K562 (cell line): ENCODE results near the gene CCDC78. TPM values are rescaled to one million over a fixed set of nuclear protein-coding genes. Genes with fewer than 3 reads are reported as not detected.

Experiments
- JUND ChIP-seq, 2 experiments: IDR thresholded peaks; 2 replicates in 1 of 2; 3 replicates in 1 of 2; pipeline ENCODE4 v1.6.1; 2011; ENCODE audit warnings: borderline replicate concordance in 2 of 2, low read depth in 2 of 2, low read length in 2 of 2, improper control_type of control experiment in 1 of 2, missing biosample characterization in 1 of 2, missing genetic modification characterization in 1 of 2, missing genetic modification reagents in 1 of 2
- KLF13 ChIP-seq: fragments of 450-650 bp; IDR thresholded peaks from 2 replicates; pipeline ENCODE4 v1.6.1; 2016; ENCODE audit warnings: missing genetic modification characterization, low read depth, mild to moderate bottlenecking, missing compliant biosample characterization, moderate library complexity, borderline replicate concordance
- NFE2L1 ChIP-seq: fragments of 450-650 bp; IDR thresholded peaks from 2 replicates; pipeline ENCODE4 v1.6.1; 2016; ENCODE audit warnings: missing genetic modification characterization, low read depth, mild to moderate bottlenecking, missing compliant biosample characterization, moderate library complexity, borderline replicate concordance
- NFXL1 ChIP-seq: fragments of 450-650 bp; formaldehyde crosslinking; IDR thresholded peaks from 2 replicates; pipeline ENCODE4 v1.4.0; 2021; ENCODE audit warnings: mild to moderate bottlenecking
- NR2C1 ChIP-seq, 2 experiments: fragments of 450-650 bp; IDR thresholded peaks; 2 replicates each; pipeline ENCODE4 v1.6.1; 2017; ENCODE audit warnings: mild to moderate bottlenecking in 2 of 2, antibody characterized with exemption in 1 of 2, inconsistent platforms in 1 of 2, missing compliant biosample characterization in 1 of 2, missing genetic modification characterization in 1 of 2
- PATZ1 ChIP-seq: fragments of 250-450 bp; sonication (Bioruptor Pico); IDR thresholded peaks from 2 replicates; pipeline ENCODE4 v1.5.0; 2020; ENCODE audit warnings: mild to moderate bottlenecking, borderline replicate concordance
- POLR2AphosphoS5 ChIP-seq: IDR thresholded peaks from 2 replicates; pipeline ENCODE4 v1.6.1; 2011; ENCODE audit warnings: mild to moderate bottlenecking, low read depth, low read length, moderate library complexity; ENCODE audit not compliant: control insufficient read depth, insufficient read depth
- PRMT5 ChIP-seq: sonication (generic); formaldehyde crosslinking; IDR thresholded peaks from 2 replicates; pipeline ENCODE4 v1.5.0; 2020; ENCODE audit warnings: missing genetic modification reagents
- PURB ChIP-seq: sonication (generic); formaldehyde crosslinking; IDR thresholded peaks from 2 replicates; pipeline ENCODE4 v1.9.0; 2021; ENCODE audit warnings: low read depth, mild to moderate bottlenecking, missing genetic modification reagents
- SMAD3 ChIP-seq: fragments of 450-650 bp; formaldehyde crosslinking; conservative IDR thresholded peaks from 2 replicates; pipeline ENCODE4 v1.4.0; 2020; ENCODE audit warnings: mild to moderate bottlenecking
- SRSF1 ChIP-seq: fragments of 200-400 bp; formaldehyde crosslinking; IDR thresholded peaks from 2 replicates; pipeline ENCODE4 v1.6.1; 2017; ENCODE audit warnings: mild to moderate bottlenecking, low read depth, low read length, moderate library complexity
- THRAP3 ChIP-seq: fragments of 450-650 bp; IDR thresholded peaks from 2 replicates; pipeline ENCODE4 v1.6.1; 2016; ENCODE audit warnings: mild to moderate bottlenecking, inconsistent platforms, borderline replicate concordance
- ZFPM2 ChIP-seq: fragments of 250-450 bp; sonication (Bioruptor Pico); IDR thresholded peaks from 2 replicates; pipeline ENCODE4 v1.5.1; 2022; ENCODE audit warnings: mild to moderate bottlenecking
- ZFX ChIP-seq: sonication (generic); formaldehyde crosslinking; IDR thresholded peaks from 2 replicates; pipeline ENCODE4 v1.8.0; 2022; ENCODE audit warnings: mild to moderate bottlenecking, missing genetic modification reagents, moderate library complexity
- ZHX1 ChIP-seq: fragments of 150-350 bp; conservative IDR thresholded peaks from 2 replicates; pipeline ENCODE4 v1.6.1; 2014; ENCODE audit warnings: low read length
- ZNF175 ChIP-seq: fragments of 200-800 bp; sonication (Bioruptor generic); IDR thresholded peaks from 2 replicates; pipeline ENCODE4 v1.6.1; 2016; ENCODE audit warnings: low read depth, mild to moderate bottlenecking, missing genetic modification characterization, missing compliant biosample characterization
- ZNF282 ChIP-seq: sonication (generic); formaldehyde crosslinking; IDR thresholded peaks from 2 replicates; pipeline ENCODE4 v1.8.1; 2023; ENCODE audit warnings: missing genetic modification reagents
- ZNF354B ChIP-seq: fragments of 250-450 bp; sonication (Bioruptor Pico); IDR thresholded peaks from 2 replicates; pipeline ENCODE4 v1.4.0; 2020
- ZNF518B ChIP-seq: fragments of 250-450 bp; sonication (Bioruptor Pico); IDR thresholded peaks from 2 replicates; pipeline ENCODE4 v1.5.0; 2021; ENCODE audit warnings: mild to moderate bottlenecking, moderate library complexity
- polyA plus RNA-seq, 8 experiments: library from polyadenylated mRNA; depleted of rRNA in 4 of 8; stranded (reverse) in 5 of 8; unstranded in 3 of 8; fragments of >200 nt; fragmentation: Nextera tagmentation in 2 of 8; fragmentation: Illumina TruSeq in 1 of 8; extraction: Ambion mirVana in 2 of 8; extraction: Trizol in 1 of 8; gene quantifications; 2 replicates each; pipeline versions ENCODE4 v1.2.1 to v1.2.3, GENCODE V29; 2011 to 2014; ENCODE audit warnings: inconsistent platforms in 1 of 8, missing spikeins in 1 of 8
- total RNA-seq, 7 experiments: library from RNA; depleted of rRNA in 6 of 7; stranded (reverse); fragments of >200 nt in 6 of 7; fragmentation: Illumina TruSeq in 2 of 7; extraction: Trizol in 2 of 7; gene quantifications; 2 replicates each; pipeline versions ENCODE4 v1.2.1 to v1.2.3, GENCODE V29; 2011 to 2021; ENCODE audit warnings: low replicate concordance in 1 of 7

Gene CCDC78
- total and polyA plus RNA-seq, 9 of the 15 experiments (the other 6 are each of a cell fraction or from before 2014, with no cell fraction given), result 0.24 to 17.7 (median 2.9) TPM

GRCh38 chr16:728131-728889 is 2.1 kb upstream of the CCDC78 start (continued):
- no peak for TF ChIP-seq PURB
- TF ChIP-seq NR2C1 (IDR thresholded peaks at IDR 0.05), result no peak
- TF ChIP-seq NR2C1 (tag; IDR thresholded peaks at IDR 0.05), result no peak
- no peak for TF ChIP-seq THRAP3
- TF ChIP-seq SMAD3, result no peak
- TF ChIP-seq KLF13, result no peak
- no peak for TF ChIP-seq ZNF282 (CRISPR knock-in tag)
- no peak for TF ChIP-seq NFXL1 (CRISPR knock-in tag)
- TF ChIP-seq NFE2L1, result no peak
- TF ChIP-seq POLR2AphosphoS5, result 0 out of 2 replicates have a peak, but pooled peaks have one; percentile 4
- TF ChIP-seq ZHX1, result no peak
- TF ChIP-seq PATZ1 (CRISPR knock-in tag), result no peak
- no peak for TF ChIP-seq PRMT5 (CRISPR knock-in tag)
- TF ChIP-seq ZNF354B (CRISPR knock-in tag), result no peak
- TF ChIP-seq ZFX (CRISPR knock-in tag), result no peak
- no peak for TF ChIP-seq SRSF1
- TF ChIP-seq ZNF518B (CRISPR knock-in tag), result no peak
- no peak for TF ChIP-seq ZFPM2 (CRISPR knock-in tag)
- TF ChIP-seq ZNF175 (CRISPR knock-in tag), result no peak
- no peak for TF ChIP-seq JUND (IDR thresholded peaks at IDR 0.05; ENCODE audit: borderline replicate concordance, low read depth, low read length)
- TF ChIP-seq JUND (tag; IDR thresholded peaks at IDR 0.05; ENCODE audit: borderline replicate concordance, low read depth, low read length), result no peak
